PFSK-1 (cell line): ENCODE data around the gene TIGAR.

Experiments
- FOXP2 ChIP-seq: optimal IDR thresholded peaks from 2 replicates; pipeline ENCODE3; 2011; ENCODE audit warnings: borderline replicate concordance, control low read depth, inconsistent platforms; ENCODE audit not compliant: insufficient read depth; ENCODE audit errors: extremely low read length, extremely low read depth
- POLR2AphosphoS5 ChIP-seq: IDR thresholded peaks from 2 replicates; pipeline ENCODE4 v1.6.1; 2012; ENCODE audit warnings: low read depth, mild to moderate bottlenecking, control low read depth, low read length, moderate library complexity
- REST ChIP-seq, 2 experiments: IDR thresholded peaks; 2 replicates each; pipeline versions ENCODE4 v1.6.1 to v1.8.0; 2011 to 2012; ENCODE audit warnings: low read depth in 2 of 2, low read length in 2 of 2, control low read depth in 1 of 2, inconsistent platforms in 1 of 2, mild to moderate bottlenecking in 1 of 2, moderate library complexity in 1 of 2; ENCODE audit not compliant: insufficient read depth in 1 of 2
- SIN3A ChIP-seq: IDR thresholded peaks from 2 replicates; pipeline ENCODE4 v1.6.1; 2012; ENCODE audit warnings: mild to moderate bottlenecking, low read length, moderate library complexity, borderline replicate concordance; ENCODE audit not compliant: insufficient read depth
- TAF1 ChIP-seq: IDR thresholded peaks from 2 replicates; pipeline ENCODE4 v1.6.1; 2012; ENCODE audit warnings: low read length, control low read depth, borderline replicate concordance; ENCODE audit not compliant: insufficient read depth

Gene TIGAR

GRCh38 chr12:4378772-4379171 is 57.8 kb downstream of the TIGAR start:
- no peak for TF ChIP-seq TAF1
- no peak for TF ChIP-seq FOXP2
- TF ChIP-seq REST (IDR thresholded peaks at IDR 0.05; ENCODE audit: insufficient read depth in 1 of 2, low read depth in 2 of 2, low read length in 2 of 2), result no peak
- TF ChIP-seq SIN3A, result no peak
- TF ChIP-seq POLR2AphosphoS5, result no peak

- TF ChIP-seq TAF1 (no peak), FOXP2 (no peak), SIN3A (no peak), REST (IDR thresholded peaks at IDR 0.05; ENCODE audit: insufficient read depth in 1 of 2, low read depth in 2 of 2, low read length in 2 of 2) (no peak), POLR2AphosphoS5 (no peak)
Measured at GRCh38 chr12:4379405-4379804, 58.4 kb downstream of the TIGAR start, which contains the start of gene FGF23. FGF23 (minus strand) TSS chr12:4379712; CDS start chr12:4379582, 130 bp downstream.

GRCh38 chr12:4380332-4380731 is 59.3 kb downstream of the TIGAR start:
- TF ChIP-seq POLR2AphosphoS5 (no peak), SIN3A (no peak), REST (IDR thresholded peaks at IDR 0.05; ENCODE audit: insufficient read depth in 1 of 2, low read depth in 2 of 2, low read length in 2 of 2) (no peak), TAF1 (no peak), FOXP2 (no peak)

DNA sequence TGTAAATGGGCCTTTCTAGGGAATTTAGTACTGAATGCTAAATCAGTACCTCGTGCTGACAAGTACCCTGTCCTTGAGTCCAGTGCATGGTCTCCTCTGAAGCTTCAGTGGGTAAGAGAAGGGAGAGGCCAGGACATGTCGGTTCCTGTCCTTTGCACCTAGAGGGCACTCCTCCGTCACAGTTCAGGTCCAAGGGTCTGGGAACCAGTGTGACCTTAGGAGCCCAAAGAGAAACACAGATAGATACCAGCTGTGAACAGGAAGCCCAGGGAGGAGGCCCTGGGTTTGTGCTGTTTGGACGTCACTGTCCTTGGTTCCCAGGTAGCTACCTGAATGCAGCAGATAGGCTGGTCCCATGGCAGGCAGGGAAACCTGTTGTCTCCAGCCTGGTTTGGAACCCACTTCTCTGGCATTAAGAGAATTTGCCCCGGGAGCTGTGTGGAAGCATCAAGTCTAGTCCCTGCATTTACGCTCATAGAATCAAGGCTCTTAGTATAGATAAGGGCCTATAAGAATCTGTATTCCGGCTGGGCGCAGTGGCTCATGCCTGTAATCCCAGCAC is 62.4 kb downstream of the TIGAR start:
- TF ChIP-seq TAF1, result no peak
- TF ChIP-seq POLR2AphosphoS5, result no peak
- no peak for TF ChIP-seq REST (IDR thresholded peaks at IDR 0.05; ENCODE audit: insufficient read depth in 1 of 2, low read depth in 2 of 2, low read length in 2 of 2)
- TF ChIP-seq FOXP2, result no peak
- no peak for TF ChIP-seq SIN3A
